Jurkat, Clone E6-1 (cell line): Measurements from ENCODE around the gene CKAP4.

Source experiments
- DNase-seq: peaks from one replicate; pipeline ENCODE4 v3.0.0-alpha.2; 2011; ENCODE audit warnings: low read depth, low spot score
- H3K4me3 ChIP-seq: 2 replicates; pipeline ENCODE4 v1.5.1; 2011; ENCODE audit warnings: mild to moderate bottlenecking, low read length, control low read depth, moderate library complexity

Gene CKAP4

DNA sequence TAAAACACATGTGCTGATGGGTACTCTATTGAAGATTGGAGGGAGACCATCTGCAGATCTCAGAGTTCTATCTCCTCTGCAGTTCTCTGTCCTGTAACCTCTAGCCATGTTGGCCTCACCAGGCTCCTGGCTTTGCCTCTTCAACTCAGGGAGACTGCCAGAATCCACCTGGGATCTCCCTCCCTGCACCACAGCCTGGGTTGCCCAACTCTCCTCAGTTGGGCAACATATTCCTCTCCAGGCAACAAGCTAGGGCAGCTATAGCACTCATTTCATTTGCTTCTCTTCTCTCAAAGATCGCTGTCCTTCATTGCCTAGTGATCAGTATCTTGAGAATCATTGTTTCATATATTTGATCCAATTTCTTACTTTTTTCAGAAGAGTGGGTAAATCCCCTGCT lies 28.8 kb downstream of the CKAP4 start:
- H3K4me3 ChIP-seq, result no peak overlapping the region
- no peak for DNase-seq

DNA sequence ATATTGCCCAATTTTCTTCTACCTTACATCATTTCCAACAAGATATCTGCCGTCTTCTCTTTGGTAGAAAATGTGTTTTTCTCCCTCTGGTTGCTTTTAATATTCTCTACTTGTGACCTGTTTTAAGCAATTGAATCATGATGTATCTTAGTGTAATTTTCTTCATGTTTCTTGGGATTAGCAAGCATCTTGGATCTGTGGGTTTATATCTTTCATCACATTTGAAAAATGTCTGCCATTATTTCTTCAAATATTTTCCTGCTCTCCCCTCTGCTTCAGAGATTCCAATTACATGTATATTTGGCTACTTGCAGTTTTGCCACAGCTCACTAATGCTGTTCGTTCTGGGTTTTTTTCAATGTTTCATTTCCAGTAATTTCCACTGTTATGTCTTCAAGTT lies 30.1 kb downstream of the CKAP4 start:
- no peak for DNase-seq
- no peak overlapping the region for H3K4me3 ChIP-seq

DNA sequence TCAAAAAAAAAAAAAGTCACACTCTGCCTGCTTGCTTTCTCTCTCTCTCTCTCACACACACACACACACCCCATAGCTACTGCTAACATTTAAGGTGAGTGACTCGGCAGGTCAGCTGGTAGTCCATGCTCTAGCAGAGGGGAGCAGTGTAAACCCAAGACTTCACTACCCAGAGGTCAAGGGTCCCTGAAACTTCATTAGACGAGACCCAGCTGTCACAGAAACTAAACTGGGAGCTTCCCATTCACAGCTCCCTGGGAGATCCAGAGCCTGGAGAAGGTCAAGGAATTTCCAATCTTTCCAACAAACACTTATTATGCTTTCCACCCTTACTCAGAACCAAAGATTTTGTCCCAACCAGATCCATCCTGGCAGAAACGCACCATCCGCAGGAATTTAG lies 33.2 kb downstream of the CKAP4 start:
- no peak for DNase-seq
- no peak overlapping the region for H3K4me3 ChIP-seq

DNA sequence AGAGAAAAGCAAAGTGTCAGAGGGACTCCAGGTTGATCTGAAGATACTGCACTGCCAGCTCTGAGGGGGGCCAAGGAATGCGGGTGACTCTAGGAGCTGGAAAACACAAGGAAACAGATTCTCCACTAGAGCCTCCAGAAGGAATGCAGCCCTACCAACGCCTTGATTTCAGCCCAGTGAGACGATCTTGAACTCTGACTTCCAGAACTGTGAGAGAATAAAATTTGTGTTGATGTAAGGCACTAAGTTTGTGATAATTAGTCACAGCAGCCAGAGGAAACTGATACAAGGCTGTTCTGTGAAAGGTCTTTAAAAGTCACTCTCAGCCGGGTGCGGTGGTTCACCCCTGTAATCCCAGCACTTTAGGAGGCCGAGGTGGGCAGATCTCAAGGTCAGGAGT lies 34.2 kb downstream of the CKAP4 start:
- no peak overlapping the region for H3K4me3 ChIP-seq
- no peak for DNase-seq

DNA sequence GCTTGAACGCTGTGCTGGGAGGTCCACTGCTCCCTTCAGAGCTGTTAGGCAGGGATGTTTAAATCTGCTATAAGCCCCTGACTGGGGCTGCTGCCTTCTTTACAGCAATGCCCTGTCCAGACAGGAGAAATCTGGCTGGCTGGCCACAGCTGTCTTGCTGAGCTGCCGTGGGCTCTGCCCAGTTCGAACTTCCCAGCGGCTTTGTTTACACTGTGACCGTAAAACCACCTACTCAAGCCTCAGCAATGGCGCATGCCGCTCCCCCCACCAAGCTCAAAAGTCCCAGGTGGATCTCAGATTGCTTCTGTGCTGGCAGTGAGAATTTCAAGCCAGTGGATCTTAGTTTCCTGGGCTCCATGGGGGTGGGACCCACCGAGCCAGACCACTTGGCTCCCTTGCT lies 35.8 kb downstream of the CKAP4 start:
- no peak for DNase-seq

DNA sequence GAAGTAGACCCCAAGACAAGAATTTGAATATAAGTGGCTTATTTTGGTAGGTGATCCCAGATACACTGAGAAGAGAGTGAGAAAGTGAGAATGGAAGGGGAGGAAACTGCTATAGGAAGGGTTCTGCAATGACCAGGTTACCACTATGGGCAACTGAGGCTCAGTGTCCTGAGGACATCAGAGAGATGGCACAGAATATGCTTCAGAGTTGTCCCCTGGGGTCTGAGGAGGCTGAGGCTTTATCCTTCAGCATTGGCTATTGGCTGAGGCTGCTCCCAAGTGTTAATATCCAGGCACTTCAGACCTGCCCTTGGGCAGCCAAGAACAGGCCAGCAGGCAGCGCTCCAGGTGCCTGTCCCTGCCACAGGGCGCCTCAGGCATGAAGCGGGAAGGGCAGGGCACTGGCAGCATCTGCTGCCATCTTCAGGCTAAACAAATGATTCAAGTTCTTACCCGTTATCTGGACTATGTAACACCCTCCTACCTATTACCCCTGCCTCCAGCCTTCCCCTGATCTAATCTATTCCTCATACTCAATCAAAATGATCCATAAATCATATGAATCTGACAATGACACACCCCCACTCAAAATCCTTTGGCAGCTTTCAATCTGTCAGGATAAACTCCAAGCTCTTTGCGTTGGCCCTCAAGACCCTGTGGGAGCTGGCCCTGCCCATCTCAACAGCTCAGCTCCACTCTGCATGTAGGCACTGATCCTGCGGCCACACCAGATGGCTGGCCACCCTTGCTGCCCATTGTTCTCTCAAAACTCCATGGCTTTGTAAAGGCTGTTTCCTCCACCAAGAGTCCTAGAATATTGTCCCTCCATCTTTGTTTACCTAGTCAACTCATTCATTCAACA lies 42.4 kb downstream of the CKAP4 start:
- DNase-seq, result no peak
- H3K4me3 ChIP-seq, result no peak overlapping the region

More for the DNA sequence above, 35.8 kb downstream of the CKAP4 start:
- H3K4me3 ChIP-seq, result no peak overlapping the region

DNA sequence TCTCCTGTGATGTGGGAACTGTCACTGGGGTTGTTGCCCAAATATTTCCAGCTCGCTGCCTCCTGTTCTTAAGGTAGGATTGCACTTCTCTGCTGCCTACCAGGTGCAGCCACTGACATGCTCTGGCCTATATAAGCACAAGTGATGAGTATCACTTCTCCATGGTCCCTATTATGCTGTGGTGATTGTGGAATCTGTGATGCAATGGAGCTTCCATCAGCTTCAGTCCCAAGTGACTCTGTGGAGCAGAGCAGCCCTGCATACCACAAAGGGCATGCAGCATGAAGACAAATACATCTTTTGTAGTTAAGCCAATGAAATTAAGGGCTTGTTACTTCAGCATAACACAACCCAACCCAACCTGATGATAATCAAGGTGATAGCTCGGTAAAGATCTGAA lies 43.5 kb downstream of the CKAP4 start:
- DNase-seq, result no peak
- H3K4me3 ChIP-seq, result no peak overlapping the region

DNA sequence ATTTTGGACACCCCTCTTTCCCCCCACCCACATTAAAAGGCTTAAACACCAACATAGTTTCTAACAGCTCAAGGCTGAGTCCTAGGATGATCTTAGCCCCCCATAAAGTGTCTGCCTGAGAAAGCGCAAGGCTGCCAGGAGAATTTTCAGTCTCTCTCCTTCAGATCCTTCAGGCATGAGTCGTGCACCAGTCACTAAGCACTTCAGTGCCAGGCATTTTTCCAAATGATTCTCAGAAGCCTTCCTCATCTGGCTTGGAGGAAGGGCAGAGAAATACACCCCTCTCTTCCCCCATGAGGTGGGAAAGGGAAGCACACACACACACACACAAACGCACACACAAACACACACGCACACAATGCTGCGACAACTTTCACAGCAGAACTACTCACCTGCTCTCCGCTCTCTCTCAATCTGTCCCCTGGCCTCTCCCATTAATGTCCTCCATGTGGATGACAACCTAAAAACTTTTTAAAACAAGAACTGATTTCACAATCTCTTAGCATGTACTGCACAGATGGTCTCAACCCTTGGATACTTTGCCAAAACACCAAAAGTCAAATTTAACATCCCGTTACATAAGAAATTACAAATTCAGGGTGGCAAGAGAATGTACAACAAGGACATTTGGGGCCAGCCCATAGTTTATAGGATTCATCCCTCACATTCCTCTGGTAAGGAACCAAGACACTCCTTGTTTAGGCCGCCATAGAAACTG lies 49.8 kb downstream of the CKAP4 start:
- H3K4me3 ChIP-seq, result no peak overlapping the region
- no peak for DNase-seq

DNA sequence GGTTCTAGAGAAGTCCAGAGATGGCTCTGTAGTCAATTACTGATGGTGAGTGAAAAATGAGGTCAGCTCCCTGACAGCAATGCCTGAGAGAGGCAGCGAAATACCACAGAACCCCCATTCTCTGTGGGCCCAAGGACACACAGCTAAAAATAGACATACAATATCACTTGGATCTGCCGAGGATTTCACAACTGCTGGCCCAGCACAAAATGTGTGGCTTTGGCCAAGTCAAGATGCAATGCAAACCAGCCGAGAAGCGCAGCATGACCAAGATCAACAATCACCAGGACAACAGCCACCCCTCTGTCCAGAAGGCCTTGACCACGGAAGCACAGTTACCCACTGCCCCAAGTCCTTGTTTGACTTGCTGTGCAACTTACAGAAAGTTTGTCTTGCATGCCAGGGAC lies 52.2 kb downstream of the CKAP4 start:
- H3K4me3 ChIP-seq, result no peak overlapping the region
- no peak for DNase-seq

DNA sequence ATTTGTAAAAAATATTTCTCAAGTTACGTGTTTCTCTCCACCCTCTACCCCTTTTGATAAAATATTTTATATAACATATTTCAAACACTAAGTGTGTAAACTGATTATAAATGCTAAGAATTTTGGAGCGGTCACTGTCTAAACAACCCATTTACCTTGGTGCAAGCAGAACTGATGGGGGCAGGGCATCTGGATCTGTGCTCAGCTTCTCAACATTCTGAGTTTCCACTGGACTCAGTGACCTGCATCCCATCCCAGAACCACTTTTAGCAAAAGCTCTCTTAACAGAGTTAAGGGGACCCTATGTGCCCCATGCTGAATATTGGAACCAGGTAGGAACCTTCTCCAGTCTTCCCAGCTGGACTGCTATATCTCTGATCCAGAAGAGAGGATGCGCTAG lies 53.5 kb downstream of the CKAP4 start:
- no peak overlapping the region for H3K4me3 ChIP-seq
- DNase-seq, result no peak

DNA sequence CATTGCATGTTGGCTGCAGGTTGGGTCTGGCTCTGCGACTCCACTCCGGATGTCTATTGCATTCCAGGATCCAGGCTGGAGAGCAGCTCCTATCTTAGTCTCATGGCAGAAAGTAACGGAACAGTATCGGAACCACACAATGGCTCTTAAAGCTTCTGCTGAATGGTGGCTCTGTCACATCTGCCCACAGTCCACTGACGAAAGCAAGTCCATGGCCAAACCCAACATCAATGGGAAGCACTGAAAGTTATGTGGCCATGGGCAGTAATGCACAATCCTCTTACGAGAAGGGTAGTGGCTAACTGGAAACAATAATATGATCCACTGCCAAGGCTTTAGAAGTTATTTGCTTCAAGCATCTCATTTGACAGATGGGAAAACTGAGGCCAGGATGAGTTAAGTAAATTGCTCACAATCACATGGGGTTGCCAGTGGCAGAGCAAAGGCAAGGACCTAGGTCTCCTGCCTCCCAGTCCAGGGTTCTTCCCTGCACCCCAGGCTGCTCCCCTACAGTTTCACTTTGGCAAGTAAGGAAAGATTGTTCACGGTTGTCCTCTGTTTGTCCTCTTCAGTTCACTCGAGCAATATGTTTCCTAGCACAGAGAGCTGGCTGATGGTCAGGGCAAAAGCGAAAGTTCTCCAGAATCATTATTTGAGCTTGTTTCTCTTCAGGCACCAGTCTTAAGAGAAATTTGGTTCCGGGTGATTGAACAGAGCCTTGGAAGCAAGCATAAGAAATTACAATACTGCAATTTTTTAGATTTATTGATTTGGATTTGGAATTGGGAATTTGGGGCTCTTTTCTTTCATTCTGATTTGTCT lies 54.2 kb downstream of the CKAP4 start:
- no peak for DNase-seq
- H3K4me3 ChIP-seq, result no peak overlapping the region

DNA sequence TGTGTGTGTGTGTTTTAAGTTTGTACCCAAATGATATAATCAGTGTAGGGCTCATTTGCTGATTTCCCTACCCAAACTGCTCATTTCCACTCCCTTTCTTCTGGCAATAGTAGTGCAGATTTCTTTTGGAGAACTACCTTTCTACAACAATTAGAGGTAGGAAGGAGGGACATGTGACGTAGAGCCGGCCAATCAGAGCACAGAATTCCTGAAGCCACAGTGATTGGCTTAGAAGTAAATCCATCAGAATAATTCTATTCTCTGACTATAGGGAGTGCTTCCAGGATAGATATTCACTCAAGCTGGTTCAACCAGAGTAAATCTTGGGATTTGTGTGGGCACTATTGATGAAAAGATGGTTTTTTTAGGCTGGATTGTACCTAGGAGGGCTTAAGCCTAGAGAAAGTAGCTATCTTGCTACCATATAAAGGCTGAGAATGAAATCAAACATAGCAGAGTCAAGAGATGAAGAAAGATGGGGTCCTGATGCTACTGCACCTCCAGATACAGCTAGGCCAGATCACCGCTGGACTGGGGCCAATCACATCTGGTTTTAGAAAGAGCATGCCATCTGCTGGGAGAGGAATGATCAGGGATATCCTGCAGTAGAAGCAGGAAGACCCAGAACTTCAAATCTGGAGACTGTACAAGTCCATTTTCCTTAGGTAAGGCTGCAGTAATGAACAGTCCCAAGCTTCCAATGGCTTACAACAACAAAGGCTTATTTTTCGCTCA lies 55.0 kb downstream of the CKAP4 start:
- DNase-seq, result no peak
- H3K4me3 ChIP-seq, result no peak overlapping the region

DNA sequence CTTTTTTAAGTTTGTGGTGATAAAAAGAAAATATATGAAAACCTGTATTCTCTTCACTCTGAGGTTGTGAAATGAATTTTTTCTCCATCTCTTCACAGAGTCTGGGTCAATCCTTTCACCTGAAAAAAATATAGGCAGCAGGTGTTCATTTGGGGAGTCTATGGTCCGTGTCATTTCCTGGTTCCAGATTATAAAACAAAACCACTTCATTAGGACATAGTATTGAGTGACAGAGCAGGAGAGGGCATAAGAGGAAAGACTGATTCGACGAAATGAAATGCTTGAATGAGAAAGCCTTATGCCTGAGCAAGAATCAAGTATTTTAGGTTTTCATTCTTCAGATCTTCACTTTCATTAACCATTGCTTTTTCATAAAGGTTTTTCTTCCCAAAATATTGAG lies 57.2 kb downstream of the CKAP4 start:
- no peak overlapping the region for H3K4me3 ChIP-seq
- no peak for DNase-seq

DNA sequence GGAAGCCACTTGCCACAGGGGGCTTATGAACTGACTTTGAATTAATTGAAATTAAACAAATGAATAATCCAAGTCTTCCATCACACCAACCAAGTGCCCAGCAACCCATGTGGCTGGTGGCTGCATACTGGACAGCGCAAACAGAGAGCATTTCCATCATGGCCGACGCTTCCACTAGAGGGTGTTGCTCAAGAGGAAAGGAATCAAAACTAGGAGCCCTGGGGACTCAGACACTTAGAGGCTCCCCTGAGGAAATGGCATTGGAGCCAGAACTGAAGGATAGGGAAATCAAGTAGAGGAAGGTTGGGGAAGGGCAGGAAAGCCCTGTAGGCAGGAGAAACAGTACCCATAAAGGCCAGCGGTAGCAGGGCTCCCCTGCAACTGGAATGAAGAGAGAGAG lies 58.5 kb downstream of the CKAP4 start:
- H3K4me3 ChIP-seq, result no peak overlapping the region
- no peak for DNase-seq

DNA sequence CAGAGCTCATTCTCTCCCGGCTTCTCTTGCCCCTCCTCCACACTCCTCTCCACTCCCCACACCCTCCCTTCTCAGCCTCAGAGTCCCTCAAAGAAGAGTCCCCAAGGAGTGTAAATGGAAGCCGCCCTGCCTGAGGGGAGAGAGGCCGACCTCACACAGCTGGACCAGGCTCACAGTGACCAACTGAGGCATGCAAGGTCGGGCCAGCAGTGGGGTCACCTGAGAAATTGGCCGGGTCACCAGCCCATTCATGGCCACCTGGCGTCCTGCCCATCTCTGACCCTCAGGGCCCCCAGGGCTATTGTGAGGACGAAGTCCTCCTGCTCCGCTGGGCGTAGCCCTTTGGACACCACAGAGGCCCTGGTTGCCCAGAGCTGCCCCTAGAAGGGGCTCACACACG lies 59.6 kb downstream of the CKAP4 start:
- DNase-seq, result no peak
- H3K4me3 ChIP-seq, result no peak overlapping the region
